Kidney glomerular epithelial cell (primary cell): ENCODE results near the gene ADAMTS20.

Source experiments
- DNase-seq: peaks from one replicate; lab custom pipeline; 2025; lab: John Stamatoyannopoulos, UW

The ADAMTS20 gene

DNA sequence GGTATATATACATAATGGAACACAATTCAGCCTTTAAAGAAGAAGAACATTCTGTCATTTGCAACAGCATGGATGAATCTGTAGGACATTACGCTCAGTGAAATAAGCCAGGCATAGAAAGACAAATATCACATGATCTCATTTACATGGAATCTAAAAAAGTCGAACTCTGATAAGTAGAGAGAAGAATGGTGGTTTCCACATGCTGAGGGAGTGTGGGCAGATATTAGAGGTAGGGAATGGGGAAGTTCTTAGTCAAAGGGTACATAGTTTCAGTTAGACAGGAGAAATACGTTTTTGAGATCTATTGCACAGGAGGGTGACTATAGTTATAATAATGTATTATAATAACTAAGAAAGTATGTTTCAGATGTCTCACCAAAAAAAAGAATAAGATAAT is 71.4 kb downstream of the ADAMTS20 start:
- DNase-seq = no peak

DNA sequence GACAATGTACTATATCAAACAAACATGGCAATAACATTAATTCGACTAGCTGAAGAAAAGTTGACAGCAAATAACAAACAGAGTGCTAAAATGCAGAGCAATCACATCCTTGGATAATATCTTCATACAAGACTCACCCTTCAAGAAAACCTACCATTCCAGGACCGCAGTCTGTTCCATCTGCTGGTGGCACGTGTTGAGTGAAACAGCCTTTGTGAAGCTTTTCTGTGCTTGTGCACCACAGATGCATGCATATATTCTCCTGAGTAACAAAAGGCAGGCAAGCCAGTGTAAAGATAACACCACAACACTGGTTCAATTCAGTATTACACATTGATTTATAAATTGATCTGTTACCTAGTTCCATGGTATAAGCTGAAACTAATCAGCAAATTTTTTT is 89.3 kb downstream of the ADAMTS20 start:
- DNase-seq = no peak

DNA sequence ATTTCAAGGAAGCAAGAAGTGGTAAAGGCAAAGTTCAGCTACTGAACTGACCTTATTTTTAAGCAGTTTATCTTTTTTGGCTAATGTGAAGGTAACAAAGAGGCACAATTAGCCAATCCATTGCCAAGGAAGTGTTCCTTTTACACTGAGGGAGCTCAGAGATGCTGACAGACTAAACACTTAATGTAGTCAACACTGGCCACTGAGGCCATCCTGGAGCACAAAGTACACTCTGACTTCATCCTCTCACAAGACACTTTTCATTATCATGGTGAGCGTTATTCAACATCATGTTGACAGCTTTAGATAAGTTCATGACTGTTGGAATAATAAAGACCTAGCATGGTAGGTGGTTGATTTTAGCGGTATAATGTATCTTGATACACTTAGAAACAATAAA is 89.9 kb downstream of the ADAMTS20 start:
- no peak for DNase-seq

DNA sequence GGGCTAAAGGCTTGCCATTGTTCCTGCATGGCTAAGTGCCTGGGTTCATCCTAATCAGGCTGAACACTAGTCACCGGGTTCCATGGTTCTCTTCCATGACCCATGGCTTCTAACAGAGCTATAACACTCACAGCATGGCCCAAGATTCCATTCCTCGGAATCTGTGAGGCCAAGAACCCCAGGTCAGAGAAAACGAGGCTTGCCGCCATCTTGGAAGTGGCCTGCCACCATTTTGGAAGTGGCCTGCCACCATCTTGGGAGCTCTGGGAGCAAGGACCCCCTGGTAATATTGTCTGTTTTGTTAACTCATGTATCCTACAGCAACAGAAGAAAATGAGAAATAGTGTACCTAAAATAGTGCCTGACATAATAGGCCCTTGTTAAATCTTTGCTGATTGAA is 92.7 kb downstream of the ADAMTS20 start:
- no peak for DNase-seq

DNA sequence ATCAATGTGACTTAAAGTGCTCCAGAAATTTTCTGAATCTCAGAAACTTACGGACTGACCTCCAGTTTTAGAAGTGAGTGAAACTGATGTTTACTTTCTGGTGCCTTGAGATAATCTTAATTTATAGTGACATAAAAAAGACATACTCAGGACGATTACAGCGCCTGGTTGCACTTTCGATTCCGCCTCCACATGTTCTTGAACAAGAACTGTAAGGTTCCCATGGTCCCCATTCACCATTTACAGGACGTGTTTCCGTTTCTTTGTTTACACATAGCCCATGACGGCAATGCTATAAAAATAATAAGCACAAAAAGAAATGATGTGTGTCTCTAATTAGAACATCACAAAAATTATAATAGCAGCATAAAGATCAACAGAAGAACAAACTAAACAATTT is 98.2 kb downstream of the ADAMTS20 start:
- no peak for DNase-seq

DNA sequence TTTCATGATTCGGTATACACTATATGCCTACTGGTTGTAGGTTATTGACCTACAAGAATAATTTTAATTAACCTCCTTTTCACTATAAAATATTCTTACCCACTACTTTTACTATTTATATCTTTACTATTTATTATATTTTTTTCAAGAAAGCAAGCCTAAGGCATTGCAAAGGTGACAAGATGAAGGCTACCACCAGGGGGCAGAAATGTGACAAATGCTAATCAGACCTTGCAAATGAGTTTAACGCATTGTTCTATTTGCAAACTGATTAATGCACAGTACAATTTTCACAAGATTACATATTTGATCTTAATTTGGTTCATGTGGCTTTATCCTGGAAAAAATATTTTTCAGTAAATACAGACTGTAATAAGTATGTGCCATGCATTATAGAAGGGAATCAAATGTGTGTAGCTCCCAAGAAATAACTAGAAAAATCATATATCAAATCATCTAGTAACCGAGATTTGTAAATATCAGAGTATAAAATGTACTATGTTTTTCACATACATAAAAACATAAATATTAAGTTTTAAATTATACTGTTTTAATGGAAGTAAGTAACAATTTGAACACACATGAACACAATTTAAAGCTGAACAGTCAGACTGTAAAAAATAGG is 107.0 kb downstream of the ADAMTS20 start:
- peak; percentile 35 for DNase-seq

DNA sequence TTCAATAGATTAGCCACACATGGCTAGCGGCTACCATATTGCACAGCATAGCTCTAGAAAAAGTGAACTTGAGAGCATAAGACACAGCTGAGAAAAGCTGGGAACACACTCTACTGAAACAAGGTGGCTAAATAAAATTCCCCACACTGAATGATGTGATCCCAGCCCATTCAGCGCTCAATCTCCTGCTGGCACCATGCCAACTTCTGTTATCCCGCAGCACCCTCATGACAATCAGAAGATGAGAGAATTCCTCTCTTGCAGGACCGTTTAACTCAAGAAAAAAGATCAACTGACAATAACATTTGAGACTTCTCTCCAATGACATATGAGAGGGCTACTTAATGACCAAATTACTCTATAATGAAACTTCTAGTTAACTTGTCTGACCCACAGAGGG is 115.4 kb downstream of the ADAMTS20 start:
- DNase-seq = no peak

DNA sequence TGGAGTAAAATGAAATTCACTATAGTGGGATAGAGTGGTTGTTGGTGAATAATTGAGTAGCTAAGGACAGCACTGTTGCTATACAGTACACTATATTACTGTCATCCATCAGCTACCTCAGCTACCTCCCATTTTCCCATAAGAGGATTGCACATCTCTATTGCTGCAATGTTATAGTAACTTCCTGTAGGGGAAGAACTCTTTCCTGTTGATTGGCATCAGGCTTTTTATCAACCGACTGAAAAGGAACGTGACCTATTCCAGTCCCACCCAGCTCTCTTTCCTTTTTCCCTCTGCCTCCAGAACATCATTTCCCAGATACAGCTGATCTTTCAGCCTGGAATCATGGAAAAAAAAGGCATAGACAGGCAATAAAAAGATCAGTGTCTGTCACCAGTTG is 117.4 kb downstream of the ADAMTS20 start:
- DNase-seq = no peak

DNA sequence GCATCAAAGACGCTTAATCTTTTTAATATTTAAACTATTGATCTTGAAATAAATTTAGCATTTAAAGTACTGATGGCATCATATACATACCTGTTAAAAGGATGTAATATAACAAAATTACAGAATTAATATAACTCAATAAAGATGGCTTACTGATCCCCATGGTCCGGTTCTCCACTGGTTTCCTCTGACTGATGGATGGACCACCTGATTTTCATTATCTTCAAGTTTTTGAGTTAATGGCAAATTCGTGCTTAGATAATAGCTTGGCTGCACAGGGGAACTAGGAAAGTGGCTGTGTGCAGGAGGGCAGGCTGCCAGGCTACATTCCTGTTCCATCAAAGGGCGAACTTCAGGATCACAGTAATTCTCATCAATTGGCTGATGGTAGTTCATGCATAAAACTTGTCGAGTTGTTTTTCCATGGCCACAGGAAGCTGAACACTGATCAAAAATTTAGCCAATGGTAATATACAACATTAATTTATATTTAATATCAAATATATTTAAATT is 123.9 kb downstream of the ADAMTS20 start:
- DNase-seq = no peak

DNA sequence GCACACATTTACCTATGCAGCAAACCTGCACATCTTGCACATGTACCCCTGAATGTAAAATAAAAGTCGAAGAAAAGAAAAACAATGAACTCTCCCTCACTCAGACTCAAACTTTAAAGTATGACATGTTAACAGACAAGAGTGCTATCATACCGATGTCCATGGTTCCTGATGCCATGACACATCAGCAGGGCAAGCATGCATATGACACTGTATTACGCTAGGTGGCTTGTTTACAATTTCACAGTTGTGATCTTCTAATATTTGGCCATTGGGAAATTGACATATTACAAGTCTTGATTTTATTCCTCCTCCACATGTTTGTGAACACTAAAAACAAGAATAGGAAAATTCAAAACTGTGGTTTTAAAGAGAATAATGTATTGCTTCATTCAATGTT is 126.6 kb downstream of the ADAMTS20 start:
- DNase-seq = no peak

DNA sequence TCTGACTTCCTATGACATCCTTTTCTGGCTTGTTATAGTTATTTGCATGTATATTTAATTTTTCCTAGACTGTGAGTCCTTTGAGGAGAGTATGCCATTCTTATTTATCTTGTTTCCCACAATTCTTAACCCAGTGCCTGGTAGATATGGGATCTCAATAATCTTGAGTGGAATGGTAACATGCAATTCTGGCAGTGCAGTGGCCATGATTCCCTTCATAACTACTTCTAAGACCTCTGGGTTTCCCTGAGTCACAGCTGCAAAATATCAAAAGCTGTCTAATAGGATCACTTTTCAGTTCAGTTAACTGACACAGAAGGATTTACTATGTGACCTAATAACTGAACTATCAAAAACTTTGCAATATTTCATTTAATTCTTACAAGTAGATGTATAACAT is 135.0 kb downstream of the ADAMTS20 start:
- no peak for DNase-seq

DNA sequence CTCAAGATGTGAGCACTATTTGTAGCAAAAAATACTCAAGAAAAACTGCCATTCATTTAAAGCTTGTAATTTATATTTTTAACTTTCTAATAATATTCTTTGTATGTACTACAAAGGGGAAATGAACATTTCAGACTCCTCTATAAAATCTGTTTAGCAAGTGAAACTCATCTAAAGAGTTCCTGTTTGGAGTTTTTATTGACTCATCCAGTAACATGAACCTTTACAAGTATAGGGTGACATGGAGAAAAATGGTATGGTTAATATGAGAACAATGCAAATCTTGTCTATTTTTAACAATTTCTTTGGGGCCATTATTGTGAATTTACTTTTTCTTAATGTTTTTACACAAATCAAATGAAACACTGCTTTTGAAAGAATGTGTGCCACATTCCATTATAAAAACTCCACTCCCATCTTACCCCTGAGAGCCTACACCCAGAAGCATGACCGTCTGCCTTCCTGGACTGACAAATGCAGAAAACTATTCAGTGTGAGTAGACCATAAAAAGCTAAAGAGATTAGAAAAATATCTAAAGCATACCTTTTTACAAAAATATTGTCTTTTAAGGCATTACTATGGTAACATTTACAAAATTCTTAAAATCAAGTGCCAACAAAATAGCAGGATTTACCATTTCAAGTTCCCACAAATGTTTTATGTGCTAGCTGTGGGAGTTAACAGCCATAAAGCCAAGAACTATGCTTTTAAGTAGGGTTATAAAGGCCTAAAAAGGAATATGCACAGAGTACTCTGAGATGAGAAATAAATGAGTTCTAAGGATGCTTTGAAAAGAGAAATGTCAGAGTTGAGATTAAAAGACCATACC is 144.0 kb downstream of the ADAMTS20 start:
- DNase-seq = no peak

DNA sequence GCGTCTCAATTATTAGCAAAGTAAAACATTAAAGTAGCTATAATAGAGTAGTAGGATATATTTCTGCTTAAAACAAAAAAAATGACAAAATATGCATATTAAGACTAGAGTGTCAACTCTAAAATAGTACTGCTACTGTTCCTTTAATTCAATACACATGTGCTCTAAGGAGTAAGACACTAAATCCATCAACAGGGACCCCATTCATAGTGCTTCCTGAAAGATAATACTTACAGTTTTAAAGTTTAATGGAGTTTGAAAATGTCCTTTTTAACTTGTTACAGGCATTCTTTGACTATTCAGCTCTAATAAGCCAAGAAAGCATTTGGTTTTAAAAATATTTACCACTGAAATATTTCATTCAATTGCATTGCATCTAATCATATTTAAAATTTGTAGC is 145.2 kb downstream of the ADAMTS20 start:
- DNase-seq = no peak

DNA sequence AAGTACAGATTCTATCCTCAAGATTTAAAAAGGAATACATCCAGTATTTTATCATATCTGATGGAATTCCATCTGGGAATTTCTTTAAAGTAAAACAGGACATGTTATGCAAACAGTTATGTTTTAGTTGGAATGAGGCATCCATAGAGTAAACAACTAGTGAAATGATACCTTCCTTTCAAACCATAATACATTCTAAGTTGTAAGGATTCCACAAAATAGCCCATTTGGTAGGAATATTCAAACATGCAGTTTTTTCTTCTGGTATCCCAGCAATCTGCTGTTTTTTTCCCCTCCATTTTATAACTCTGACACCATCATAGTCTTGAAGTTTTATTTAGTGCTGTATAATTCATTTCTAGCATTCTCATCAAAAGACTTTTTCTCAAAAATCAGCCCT is 149.6 kb downstream of the ADAMTS20 start:
- no peak for DNase-seq

DNA sequence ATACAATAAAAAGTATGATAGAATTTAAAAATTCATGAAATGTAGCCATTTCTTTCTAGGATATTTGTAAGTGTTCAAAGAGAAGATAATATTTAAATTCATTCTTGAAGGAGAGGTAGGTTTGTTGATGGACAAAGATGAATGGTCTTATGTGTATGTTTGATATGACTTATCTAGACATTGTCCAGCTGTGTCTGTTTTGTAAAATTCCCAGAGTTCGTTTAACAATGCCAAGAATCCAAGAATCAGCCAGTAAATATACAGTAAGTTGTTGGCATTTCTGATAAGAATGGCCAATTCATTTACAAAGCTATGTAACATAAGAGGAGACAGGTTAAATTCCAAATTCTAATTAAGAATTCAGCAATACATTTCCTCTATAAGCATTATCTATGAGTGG is 150.9 kb downstream of the ADAMTS20 start:
- DNase-seq = no peak

DNA sequence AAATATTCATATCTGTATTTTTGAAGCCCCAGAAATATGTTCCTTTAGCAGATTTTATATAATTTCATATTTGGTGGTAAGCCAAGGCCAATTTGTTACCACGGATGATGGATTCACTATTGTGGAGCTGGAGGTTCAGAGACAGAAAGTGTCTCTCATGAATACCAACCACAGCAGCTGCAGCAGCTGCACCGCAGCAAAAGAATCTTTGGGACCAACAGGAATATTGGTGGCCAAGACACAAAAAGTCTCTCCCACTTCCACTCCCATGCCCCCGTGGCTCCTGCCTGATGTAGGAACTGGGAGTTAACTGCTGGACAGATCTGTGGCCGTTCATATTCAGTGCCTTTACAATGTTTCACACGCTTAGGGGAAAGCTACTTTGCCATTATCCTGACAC is 155.3 kb downstream of the ADAMTS20 start:
- DNase-seq = no peak

DNA sequence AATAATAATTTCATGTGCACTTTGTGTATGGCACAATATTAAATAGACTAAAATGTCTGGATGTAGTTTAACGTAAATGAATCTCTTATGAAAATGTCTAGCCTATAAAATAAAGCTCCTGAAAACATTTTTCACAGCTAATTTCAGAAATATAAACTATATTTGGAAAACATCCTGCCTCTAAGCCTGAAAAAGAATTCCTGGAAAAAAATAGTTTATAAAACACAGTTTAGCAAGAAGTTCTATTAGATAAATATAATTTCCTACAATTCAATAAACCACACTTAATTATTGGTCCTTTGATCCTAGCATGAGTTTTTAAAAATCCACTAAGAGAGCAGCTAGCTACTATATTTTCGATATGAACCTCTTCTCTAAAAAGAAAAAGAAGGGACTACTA is 159.9 kb downstream of the ADAMTS20 start:
- DNase-seq = no peak

DNA sequence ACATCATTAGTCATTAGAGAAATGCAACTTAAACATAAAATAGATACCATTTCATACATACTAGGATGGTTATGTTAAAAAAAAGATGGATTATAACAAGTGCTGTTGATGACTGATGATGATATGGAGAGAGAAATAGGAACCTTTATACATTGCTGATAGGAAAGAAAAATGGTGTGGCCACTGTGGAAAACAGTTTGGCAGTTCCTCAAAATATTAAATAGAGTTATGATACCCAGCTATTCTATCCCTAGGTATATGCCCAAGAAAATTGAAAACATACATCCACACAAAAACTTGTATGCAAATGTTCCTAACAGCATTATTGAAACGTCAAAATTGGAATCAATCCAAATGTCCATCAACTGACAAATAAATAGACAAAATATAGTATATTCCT is 170.1 kb downstream of the ADAMTS20 start:
- no peak for DNase-seq

DNA sequence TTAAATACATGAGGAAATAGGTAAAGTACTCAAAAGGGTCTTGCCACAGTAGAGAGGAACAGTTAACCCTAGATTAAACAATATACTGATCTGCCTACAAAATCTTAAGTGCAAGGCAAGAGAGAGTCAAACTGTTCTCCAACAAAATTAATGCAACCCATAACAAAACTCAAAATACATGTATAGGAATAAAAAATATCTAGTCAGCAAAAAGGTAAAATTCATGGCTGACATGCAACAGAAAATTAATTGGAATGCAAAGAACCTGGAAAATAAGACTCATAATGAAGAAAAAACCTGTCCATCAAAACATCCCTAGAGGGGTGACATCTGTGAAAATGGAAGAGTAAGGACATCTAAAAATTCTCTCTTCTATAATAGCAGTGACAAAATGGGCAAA is 173.6 kb downstream of the ADAMTS20 start:
- DNase-seq = no peak

DNA sequence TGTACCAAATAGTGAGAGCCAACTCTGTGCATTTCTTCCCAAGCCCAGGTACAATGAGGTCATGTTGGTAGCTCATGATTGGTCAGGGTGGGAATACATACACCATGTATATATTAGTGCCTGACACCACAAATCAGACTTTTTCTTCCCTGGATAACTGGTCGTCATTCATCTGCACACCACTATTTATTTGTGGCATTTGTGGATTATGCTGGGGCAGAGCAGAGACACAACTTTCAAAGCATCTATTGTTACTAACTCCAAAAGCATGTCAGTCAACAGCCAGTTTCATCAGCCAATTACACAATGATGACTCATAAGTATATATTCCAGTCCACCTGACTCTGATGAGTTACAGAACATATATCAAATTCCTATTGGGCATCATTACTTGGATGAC is 181.7 kb downstream of the ADAMTS20 start:
- DNase-seq = peak; percentile 78

DNA sequence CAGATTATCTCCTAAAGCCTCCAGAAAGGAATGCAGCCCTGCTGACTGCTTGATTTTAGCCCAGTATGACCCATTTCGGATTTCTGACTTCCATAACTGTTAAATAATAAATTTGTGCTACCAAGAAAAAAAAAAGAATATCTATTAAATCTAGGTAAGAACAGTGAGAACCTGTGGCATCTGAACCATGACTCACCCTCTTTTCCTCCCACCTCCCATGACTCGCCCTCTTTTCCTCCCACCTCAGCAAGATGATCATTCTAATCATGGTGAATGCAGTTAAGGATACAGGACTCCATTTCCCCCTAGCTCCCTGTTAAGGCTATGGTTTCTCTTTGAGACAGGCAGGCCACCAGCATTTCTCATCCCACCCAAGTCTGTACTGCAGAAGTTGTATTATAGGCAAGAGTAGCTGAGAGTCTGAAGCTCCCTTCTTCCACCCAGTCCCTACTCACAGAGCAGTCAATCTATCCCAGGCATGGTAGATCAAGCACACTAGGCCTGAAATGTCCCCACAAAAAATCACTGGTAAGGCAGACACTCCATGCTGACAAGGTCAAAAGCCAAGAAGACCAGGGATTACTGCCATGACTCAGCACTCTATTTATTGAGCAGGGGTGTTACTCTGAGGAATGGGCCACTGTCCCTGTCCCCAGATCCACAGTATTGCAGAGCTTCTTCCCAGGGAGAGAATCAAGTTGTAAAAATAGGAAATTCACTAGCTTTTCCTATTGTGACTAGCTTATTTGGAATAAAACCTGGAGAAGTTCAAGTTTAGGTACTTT is 188.9 kb downstream of the ADAMTS20 start:
- DNase-seq = peak; percentile 6

DNA sequence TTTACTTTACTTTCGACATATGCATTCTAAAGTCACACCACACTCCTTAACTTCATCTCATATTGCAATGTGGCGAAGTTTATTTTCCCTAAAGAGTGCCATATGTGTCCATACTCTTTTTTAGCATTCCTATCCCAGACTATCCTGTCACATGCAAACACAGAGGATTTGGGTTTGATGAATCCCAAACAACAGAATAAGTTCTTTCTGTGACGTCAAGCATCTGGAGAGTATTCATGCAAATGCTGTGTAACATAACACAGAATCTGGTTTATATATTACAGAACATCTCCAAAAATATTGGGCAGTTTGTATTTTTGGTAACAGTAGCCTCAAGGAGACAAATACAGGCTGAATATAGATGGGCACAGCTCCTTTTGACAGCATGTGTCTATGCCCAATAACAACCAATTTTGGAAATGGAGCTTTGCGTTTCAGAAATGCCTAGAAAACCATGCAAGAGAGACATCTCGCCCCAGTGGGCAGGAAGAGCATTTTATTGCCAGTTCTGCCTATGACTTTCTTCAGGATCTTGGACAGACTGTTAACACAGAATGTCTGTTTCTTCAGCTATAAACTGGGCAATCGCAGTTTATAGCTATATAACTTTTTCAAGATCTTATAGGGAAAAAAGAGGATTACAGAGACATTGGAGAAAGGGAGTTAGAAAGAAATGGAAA is 190.8 kb downstream of the ADAMTS20 start:
- DNase-seq = no peak
